Measurements from ENCODE around the gene HELB.

HELB gene

DNA sequence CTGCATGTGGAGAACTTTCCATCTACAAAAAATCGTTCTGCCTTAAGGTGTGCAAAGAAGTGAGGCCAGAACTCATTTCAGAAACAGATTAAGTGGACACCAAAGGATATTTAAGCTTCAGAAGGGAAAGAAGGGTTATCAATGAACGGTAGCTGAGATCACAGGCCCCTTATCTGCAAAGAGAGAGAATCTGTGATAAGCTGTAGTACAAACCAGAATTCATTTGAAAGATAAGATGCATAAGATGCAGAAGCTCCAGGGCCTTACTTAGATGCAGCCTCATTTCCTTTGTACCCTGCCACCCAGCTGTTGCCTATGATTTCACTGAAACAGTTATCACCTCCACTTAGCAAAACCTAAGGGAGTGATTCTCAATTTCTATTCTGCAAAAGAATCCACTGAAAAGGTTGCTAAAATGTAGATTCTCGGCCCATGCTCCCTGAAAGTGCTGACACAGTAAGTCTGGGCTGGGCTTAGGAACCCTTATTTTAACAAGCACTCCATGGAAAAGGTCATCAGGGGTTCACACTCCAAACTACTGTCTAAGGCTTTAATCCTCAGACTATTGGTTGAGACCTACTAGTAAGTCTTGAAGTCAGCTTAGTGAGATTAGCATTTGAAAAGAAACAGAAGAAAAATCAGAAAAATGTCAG is 64.8 kb downstream of the HELB start:
- no peak for DNase-seq

GRCh38 chr12:66371982-66372381 is 69.7 kb downstream of the HELB start:
- DNase-seq = no peak

- DNase-seq = no peak
Observed at GRCh38 chr12:66375560-66375959, 73.3 kb downstream of the HELB start.

DNA sequence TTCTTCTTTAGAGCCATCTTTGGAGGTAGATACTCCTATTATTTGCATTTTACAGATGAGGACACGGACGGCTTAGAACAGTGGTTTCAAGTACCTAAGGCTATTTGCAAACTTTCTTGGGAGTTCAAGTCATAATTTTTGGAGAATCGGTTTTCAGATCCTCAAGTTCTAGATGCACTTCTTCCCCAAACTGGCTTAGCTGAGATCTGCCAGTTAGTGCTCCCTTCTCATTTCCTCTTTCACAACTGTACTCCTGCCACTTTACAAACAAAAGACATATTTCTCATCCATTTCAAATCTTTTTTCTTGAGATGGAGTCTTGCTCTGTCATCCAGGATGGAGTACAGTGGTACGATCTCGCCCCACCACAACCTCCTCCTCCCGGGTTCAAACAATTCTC is 77.3 kb downstream of the HELB start:
- no peak for DNase-seq

DNA sequence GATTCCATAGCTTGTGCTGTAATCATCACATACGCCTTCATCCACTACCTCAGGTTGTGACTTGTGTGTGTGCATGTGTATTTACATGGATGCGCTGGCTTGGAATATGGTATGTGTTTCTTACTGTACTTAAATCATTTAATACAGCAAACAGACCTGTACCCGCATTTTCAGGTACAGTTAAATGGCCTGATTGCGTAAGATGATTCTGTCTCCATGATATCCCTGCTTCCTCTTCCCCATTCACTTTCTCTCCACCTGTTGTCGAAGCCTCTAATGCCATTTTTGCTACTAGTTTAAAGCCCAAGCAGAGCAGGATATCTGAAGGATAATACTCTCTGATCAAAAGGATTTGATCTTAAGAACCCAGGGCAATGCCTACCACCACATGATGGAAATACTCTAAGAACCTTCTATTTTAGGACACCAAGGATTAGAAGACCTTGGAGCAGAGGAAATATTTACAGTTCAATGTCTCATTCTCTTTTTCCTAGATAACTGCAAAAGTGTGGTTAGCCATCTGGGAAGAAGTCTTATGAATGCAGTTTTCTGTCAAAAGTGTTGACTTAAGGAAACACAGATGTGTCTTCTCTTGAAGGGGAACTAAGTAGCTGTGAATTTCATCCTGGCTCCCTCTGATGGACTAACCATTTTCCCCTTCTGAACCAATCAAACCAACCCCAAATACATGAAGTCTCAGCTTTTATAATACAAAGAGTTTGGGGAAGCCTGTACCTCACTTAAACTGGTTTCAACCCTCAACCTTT is 78.7 kb downstream of the HELB start:
- no peak for DNase-seq

DNA sequence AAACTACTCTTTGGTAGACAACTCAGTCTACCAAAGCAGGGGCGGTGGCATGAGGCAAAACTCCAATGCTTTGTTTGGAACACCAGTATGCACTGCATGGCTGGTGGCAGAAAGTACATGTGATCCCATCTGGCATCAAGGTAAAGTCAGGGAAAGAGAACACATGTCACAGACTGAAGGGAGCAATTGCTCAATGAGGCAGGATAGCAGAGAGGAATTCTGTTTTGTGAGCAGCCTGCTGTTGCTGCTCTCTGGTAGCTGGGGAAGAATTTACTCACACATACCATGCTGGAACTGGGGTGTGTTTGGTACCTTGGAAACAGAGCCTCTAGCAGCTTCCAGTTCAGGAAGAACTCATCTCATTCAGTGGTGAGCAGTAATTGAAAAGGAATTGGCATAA is 84.8 kb downstream of the HELB start:
- DNase-seq = no peak

Measured in DMS79 (cell line).